ENCODE measurements around the gene MTHFS. TPM values are rescaled to one million over a fixed set of nuclear protein-coding genes. Genes with fewer than 3 reads are reported as not detected.
A peak's percentile ranks its signal among the peaks of the same experiment; 100 is the strongest.

MTHFS gene
- total and polyA plus RNA-seq, 3 experiments from 2014 or later: 30.2 to 63.4 (median 31.1) TPM

DNA sequence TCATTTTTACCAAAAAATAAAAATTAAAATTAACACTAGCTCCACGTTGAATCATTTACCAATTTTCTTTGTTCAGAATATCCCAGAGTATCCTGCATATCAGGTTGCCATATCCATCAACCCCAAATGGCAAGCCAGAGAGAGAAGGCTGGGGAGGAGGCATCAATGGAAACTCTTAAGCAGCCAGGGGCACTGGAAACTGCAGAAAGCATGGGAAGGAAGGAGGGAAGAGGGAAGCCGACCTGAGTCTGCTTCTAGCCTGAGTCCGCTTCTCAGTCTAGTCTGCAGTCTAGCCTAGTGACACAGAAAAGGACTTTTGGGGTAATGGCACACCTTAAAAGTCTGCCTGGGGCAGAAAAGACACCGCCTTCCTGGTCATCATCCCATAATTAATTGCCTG lies 1.6 kb upstream of the MTHFS start:
- Mint-ChIP-seq H3K9me3 (no peaks in the 10 kb centered on the region), H3K27me3 (no peaks in the 10 kb centered on the region), H3K4me3 (peak overlapping the region in 5 of 7 donors; percentile 25 to 100 (median 94)), H3K27ac (peak overlapping the region; percentile 64 to 99 (median 96)), H3K4me1 (peaks cover 33 to 39% (median 34%) of the 10 kb centered on the region in 3 donors), H3K36me3 (peaks cover 0 to 15% (median 3%) of the 10 kb centered on the region in 3 donors)
- no peak for DNase-seq
- CTCF ChIA-PET: interaction anchor here (1.1 to 4.3 kb wide), 4 partner anchors 25 to 95 kb away, joined by 4 to 21 read pairs (median 7); no protein-coding TSS in a partner anchor
- Histone ChIP-seq H3K4me3 (ENCODE audit: low read length) (no peak overlapping the region), H3K27ac (ENCODE audit: low read depth, low read length) (no peak overlapping the region), H3K9me3 (ENCODE audit: low read length) (no peaks in the 10 kb centered on the region), H3K27me3 (ENCODE audit: insufficient read depth, low read length, poor library complexity, severe bottlenecking) (no peaks in the 10 kb centered on the region), H3K4me1 (ENCODE audit: insufficient read depth, low read length) (peaks cover 29% of the 10 kb centered on the region), H3K36me3 (ENCODE audit: insufficient read depth, low read length) (no peaks in the 10 kb centered on the region)
- POLR2A ChIA-PET: interaction anchor here (0.8 to 4.1 kb wide), 4 partner anchors 8 to 95 kb away, joined by 3 to 64 read pairs (median 6); no protein-coding TSS in a partner anchor

DNA sequence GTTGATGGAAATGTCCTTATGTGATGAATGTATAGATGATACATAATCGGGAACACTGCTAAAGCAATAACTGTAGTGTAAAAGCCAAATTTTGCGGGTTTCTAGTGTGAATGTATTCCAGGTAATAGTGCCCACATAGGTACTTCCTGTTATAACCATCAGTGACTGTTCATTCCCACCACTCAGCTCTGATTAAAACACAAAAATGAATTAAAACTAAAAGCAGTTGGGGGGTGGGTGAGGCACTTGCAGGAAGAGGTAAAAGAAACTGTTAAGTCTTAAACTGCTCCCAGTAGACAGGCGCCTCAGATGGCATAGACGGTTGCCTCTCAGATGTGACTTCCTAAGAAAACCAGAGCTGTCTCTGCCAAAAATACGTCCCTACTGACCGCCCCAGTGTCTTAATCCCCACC lies 893 bp upstream of the MTHFS start:
- peak overlapping the region; percentile 92 to 100 (median 94) for H3K4me3 Mint-ChIP-seq

DNA sequence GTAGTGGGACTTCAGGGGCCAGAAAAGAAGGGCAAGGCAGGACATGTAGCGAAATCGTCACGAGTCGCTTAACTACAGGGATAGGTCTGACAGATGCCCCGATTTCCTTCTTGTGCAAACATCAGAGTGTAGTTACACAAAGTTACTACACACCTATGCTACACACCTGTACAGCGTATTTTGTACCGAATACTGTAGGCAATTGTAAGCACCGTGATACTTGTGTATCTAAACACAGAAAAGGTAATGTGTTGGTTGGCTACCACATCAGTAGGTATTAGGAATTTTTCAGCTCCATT lies 515 bp upstream of the MTHFS start:
- Histone ChIP-seq H3K9me3 (ENCODE audit: low read length) (no peaks in the 10 kb centered on the region), H3K4me3 (ENCODE audit: low read length) (peak overlapping the region; percentile 66), H3K4me1 (ENCODE audit: insufficient read depth, low read length) (peaks cover 29% of the 10 kb centered on the region), H3K27me3 (ENCODE audit: insufficient read depth, low read length, poor library complexity, severe bottlenecking) (no peaks in the 10 kb centered on the region), H3K27ac (ENCODE audit: low read depth, low read length) (peak overlapping the region; percentile 93), H3K36me3 (ENCODE audit: insufficient read depth, low read length) (no peaks in the 10 kb centered on the region)
- ChIA-PET POLR2A (interaction anchor here (0.6 to 4.1 kb wide), 6 partner anchors 9 to 96 kb away, joined by 3 to 64 read pairs (median 4); partner anchors contain the start of gene BCL2A1), CTCF (interaction anchor here (1.1 to 4.3 kb wide), 4 partner anchors 26 to 96 kb away, joined by 4 to 21 read pairs (median 7); no protein-coding TSS in a partner anchor)
- Mint-ChIP-seq H3K27ac (peak overlapping the region; percentile 78 to 99 (median 96)), H3K4me1 (peaks cover 34 to 41% (median 35%) of the 10 kb centered on the region in 3 donors), H3K27me3 (no peaks in the 10 kb centered on the region), H3K4me3 (peak overlapping the region; percentile 92 to 100 (median 94)), H3K9me3 (no peaks in the 10 kb centered on the region), H3K36me3 (peaks cover 0 to 18% (median 2%) of the 10 kb centered on the region in 3 donors)
- no peak for DNase-seq

More for the DNA sequence above, 893 bp upstream of the MTHFS start:
- Histone ChIP-seq H3K27ac (ENCODE audit: low read depth, low read length) (peak overlapping the region; percentile 93), H3K9me3 (ENCODE audit: low read length) (no peaks in the 10 kb centered on the region), H3K4me3 (ENCODE audit: low read length) (peak overlapping the region; percentile 66), H3K4me1 (ENCODE audit: insufficient read depth, low read length) (peaks cover 29% of the 10 kb centered on the region), H3K27me3 (ENCODE audit: insufficient read depth, low read length, poor library complexity, severe bottlenecking) (no peaks in the 10 kb centered on the region), H3K36me3 (ENCODE audit: insufficient read depth, low read length) (no peaks in the 10 kb centered on the region)
- no peaks in the 10 kb centered on the region for H3K9me3 Mint-ChIP-seq
- POLR2A ChIA-PET: interaction anchor here (0.6 to 4.1 kb wide), 6 partner anchors 9 to 96 kb away, joined by 3 to 64 read pairs (median 4); partner anchors contain the start of gene BCL2A1
- H3K27ac Mint-ChIP-seq: peak overlapping the region; percentile 78 to 99 (median 96)
- DNase-seq: peak in 1 of 5 donors; percentile 22
- H3K4me1 Mint-ChIP-seq: peaks cover 33 to 39% (median 34%) of the 10 kb centered on the region in 3 donors
- CTCF ChIA-PET: interaction anchor here (1.1 to 4.3 kb wide), 4 partner anchors 26 to 95 kb away, joined by 4 to 21 read pairs (median 7); no protein-coding TSS in a partner anchor
- no peaks in the 10 kb centered on the region for H3K27me3 Mint-ChIP-seq
- peaks cover 0 to 17% (median 3%) of the 10 kb centered on the region in 3 donors for H3K36me3 Mint-ChIP-seq

DNA sequence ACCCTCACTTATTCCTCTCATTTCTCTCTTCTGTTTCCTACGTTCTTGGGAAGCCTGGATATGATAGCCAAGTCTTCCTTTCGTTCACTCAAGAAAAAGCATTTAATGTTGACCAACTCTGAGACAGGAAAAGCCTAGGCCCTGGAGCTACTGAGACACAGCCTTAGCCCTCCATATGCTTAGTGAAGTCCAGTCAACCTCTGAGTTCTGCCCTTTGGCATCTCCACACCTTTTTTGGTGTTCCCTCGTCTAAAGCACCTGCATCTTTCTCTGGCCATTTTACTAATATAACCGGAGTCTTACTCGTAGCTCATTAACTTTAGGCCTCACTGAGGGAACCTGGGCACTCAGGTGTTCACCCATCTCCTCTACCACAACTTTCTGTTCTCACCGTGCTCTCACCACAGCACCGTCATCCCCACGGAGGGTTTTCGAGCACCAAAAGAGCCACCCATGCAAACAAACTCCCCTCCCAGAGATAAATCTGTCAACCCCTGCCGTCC lies 632 bp downstream of the MTHFS start:
- Mint-ChIP-seq H3K27ac (peak overlapping the region; percentile 95 to 100 (median 100)), H3K4me3 (peak overlapping the region; percentile 94 to 100 (median 98)), H3K4me1 (peaks cover 35 to 48% (median 43%) of the 10 kb centered on the region in 3 donors), H3K9me3 (no peaks in the 10 kb centered on the region), H3K27me3 (no peaks in the 10 kb centered on the region), H3K36me3 (peaks cover 3 to 25% (median 5%) of the 10 kb centered on the region in 3 donors)
- Histone ChIP-seq H3K4me1 (ENCODE audit: insufficient read depth, low read length) (peaks cover 29% of the 10 kb centered on the region), H3K27me3 (ENCODE audit: insufficient read depth, low read length, poor library complexity, severe bottlenecking) (no peaks in the 10 kb centered on the region), H3K36me3 (ENCODE audit: insufficient read depth, low read length) (no peaks in the 10 kb centered on the region), H3K4me3 (ENCODE audit: low read length) (peak overlapping the region; percentile 66), H3K9me3 (ENCODE audit: low read length) (no peaks in the 10 kb centered on the region), H3K27ac (ENCODE audit: low read depth, low read length) (peak overlapping the region; percentile 93)
- ChIA-PET CTCF (interaction anchor here (0.7 to 4.3 kb wide), 8 partner anchors 26 to 99 kb away, joined by 3 to 21 read pairs (median 4); no protein-coding TSS in a partner anchor), POLR2A (interaction anchor here (0.6 to 4.1 kb wide), 6 partner anchors 26 to 164 kb away, joined by 5 to 64 read pairs (median 8); partner anchors contain the start of genes BCL2A1 and ZFAND6)
- no peak for DNase-seq

DNA sequence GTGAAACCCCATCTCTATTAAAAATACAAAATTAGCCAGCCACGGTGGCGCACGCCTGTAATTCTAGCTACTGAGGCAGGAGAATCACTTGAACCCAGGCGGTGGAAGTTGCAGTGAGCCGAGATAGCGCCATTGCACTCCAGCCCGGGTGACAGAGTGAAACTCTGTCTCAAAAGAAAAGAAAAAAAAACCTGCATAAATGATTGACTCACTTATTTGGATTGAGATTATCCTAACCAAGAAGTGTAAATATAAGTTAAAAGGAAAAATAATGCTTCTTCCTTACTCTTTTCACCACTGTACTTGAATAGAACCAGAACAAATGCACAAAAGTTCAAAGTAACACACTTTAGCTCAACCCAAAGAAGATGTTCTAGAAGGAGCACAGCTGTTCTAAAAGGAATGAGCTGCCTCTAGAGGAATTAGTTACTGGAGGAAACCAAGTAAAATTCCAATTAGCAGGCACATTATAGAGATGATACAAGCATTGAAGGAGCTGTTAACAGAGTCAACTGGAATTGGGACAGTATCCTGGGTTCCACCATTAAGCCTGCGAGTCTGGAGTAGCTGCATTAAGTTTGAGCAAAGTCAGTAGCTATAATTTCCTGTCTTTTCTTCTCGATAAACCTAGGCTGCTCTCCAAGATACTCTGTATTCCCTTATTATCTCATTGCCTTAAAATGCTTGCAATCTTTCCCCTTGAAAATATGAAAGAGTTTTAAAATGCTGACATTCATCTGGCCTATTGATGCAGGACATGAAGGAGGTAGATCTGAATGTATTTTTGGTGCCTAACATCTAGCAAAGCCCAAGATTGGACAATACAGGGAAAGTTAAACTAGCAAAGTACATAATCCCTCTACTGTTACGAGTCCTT lies 9.5 kb downstream of the MTHFS start:
- peaks cover 19% of the 10 kb centered on the region for H3K36me3 ChIP-seq (ENCODE audit: insufficient read depth, low read length)
- no peaks in the 10 kb centered on the region for H3K27me3 Mint-ChIP-seq
- POLR2A ChIA-PET: no interaction called here

DNA sequence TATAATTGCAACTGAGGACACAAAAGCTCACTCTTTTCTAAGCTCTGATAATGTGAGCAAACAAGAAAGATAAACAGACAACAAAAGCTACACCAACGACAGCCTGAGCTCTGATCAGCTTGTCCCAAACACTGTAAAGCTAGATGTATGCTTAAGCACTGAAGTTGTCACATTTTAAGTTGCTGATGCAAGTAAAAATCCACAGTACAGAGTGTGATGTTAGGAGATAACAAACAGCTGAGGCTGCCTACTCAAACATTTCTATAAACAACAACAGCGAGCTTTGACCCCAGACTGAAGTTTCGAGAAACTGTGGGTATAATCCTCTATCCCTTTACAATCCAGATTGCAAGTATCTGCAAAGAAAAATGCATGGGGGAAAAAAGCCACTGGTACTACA lies 10.7 kb downstream of the MTHFS start:
- H3K27me3 Mint-ChIP-seq: no peaks in the 10 kb centered on the region
- peaks cover 36 to 67% (median 58%) of the 10 kb centered on the region in 3 donors for H3K4me1 Mint-ChIP-seq
- H3K9me3 Mint-ChIP-seq: no peaks in the 10 kb centered on the region
- no peak overlapping the region for H3K4me3 Mint-ChIP-seq
- Histone ChIP-seq H3K4me1 (ENCODE audit: insufficient read depth, low read length) (peaks cover 8% of the 10 kb centered on the region), H3K4me3 (ENCODE audit: low read length) (no peak overlapping the region), H3K9me3 (ENCODE audit: low read length) (no peaks in the 10 kb centered on the region), H3K36me3 (ENCODE audit: insufficient read depth, low read length) (peaks cover 28% of the 10 kb centered on the region), H3K27me3 (ENCODE audit: insufficient read depth, low read length, poor library complexity, severe bottlenecking) (no peaks in the 10 kb centered on the region), H3K27ac (ENCODE audit: low read depth, low read length) (no peak overlapping the region)
- peaks cover 38 to 90% (median 55%) of the 10 kb centered on the region in 3 donors for H3K36me3 Mint-ChIP-seq
- ChIA-PET CTCF (interaction anchor here (0.9 to 2.0 kb wide), 2 partner anchors 82 to 107 kb away, joined by 3 to 6 read pairs; no protein-coding TSS in a partner anchor), POLR2A (interaction anchor here (0.6 kb wide), 1 partner anchor 147 kb away, joined by 3 read pairs; no protein-coding TSS in a partner anchor)
- no peak for DNase-seq
- H3K27ac Mint-ChIP-seq: no peak overlapping the region

More for the DNA sequence above, 9.5 kb downstream of the MTHFS start:
- Mint-ChIP-seq H3K4me1 (peaks cover 37 to 72% (median 66%) of the 10 kb centered on the region in 3 donors), H3K9me3 (no peaks in the 10 kb centered on the region), H3K36me3 (peaks cover 33 to 85% (median 52%) of the 10 kb centered on the region in 3 donors), H3K27ac (peak overlapping the region in 2 of 8 donors; percentile 18 to 55), H3K4me3 (no peak overlapping the region)
- H3K4me3 ChIP-seq (ENCODE audit: low read length): no peak overlapping the region
- no peak for DNase-seq
- CTCF ChIA-PET: interaction anchor here (0.9 to 2.0 kb wide), 2 partner anchors 81 to 106 kb away, joined by 3 to 6 read pairs; no protein-coding TSS in a partner anchor
- no peak overlapping the region for H3K27ac ChIP-seq (ENCODE audit: low read depth, low read length)
- H3K27me3 ChIP-seq (ENCODE audit: insufficient read depth, low read length, poor library complexity, severe bottlenecking): no peaks in the 10 kb centered on the region
- peaks cover 8% of the 10 kb centered on the region for H3K4me1 ChIP-seq (ENCODE audit: insufficient read depth, low read length)
- no peaks in the 10 kb centered on the region for H3K9me3 ChIP-seq (ENCODE audit: low read length)

DNA sequence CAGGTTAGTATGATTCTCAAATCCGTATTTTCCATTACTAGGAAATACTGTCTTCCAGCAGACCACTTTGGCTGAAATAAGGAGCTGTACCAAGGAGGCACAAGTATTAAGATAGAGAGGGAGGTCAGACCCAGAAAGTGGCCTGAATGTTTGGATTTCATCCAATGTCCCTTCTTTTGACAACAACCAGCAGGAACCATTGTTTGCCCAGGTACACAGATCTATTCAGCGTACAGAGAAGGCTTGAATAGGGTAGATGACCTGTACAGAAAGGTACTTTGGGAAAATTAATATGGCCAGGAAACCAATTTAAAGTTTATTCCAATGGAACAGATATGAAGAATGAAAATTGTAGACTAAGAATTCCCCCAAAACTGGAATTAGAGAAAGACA lies 12.6 kb downstream of the MTHFS start:
- CTCF ChIA-PET: no interaction called here
- Mint-ChIP-seq H3K4me3 (no peak overlapping the region), H3K36me3 (peaks cover 56 to 95% (median 63%) of the 10 kb centered on the region in 3 donors), H3K27me3 (no peaks in the 10 kb centered on the region), H3K9me3 (peaks cover 6 to 13% (median 10%) of the 10 kb centered on the region in 5 donors), H3K27ac (no peak overlapping the region), H3K4me1 (peaks cover 31 to 51% (median 46%) of the 10 kb centered on the region in 3 donors)
- Histone ChIP-seq H3K9me3 (ENCODE audit: low read length) (no peaks in the 10 kb centered on the region), H3K4me3 (ENCODE audit: low read length) (no peak overlapping the region), H3K36me3 (ENCODE audit: insufficient read depth, low read length) (peaks cover 38% of the 10 kb centered on the region), H3K4me1 (ENCODE audit: insufficient read depth, low read length) (peaks cover 8% of the 10 kb centered on the region), H3K27me3 (ENCODE audit: insufficient read depth, low read length, poor library complexity, severe bottlenecking) (no peaks in the 10 kb centered on the region), H3K27ac (ENCODE audit: low read depth, low read length) (no peak overlapping the region)
- POLR2A ChIA-PET: interaction anchor here (0.5 kb wide), 1 partner anchor 37 kb away, joined by 3 read pairs; no protein-coding TSS in a partner anchor
- DNase-seq: no peak

Data from CD8-positive, alpha-beta memory T cell (primary cell).